Neural progenitor cell (in vitro differentiated cells): ENCODE measurements around the gene TAF1C.

Experiments used
- EZH2 ChIP-seq: fragments of 200-600 bp; sonication (generic); IDR thresholded peaks from 2 replicates; pipeline ENCODE4 v1.6.1; 2017; ENCODE audit warnings: antibody characterized with exemption, mild to moderate bottlenecking, moderate library complexity
- EZH2phosphoT487 ChIP-seq: fragments of 200-600 bp; sonication (generic); IDR thresholded peaks from 2 replicates; pipeline ENCODE4 v1.6.1; 2017; ENCODE audit warnings: antibody characterized with exemption
- TF ChIP-seq, protein P1 (sequence below): fragments of 200-600 bp; sonication (generic); IDR thresholded peaks from 2 replicates; pipeline ENCODE4 v1.5.1; 2017; ENCODE audit warnings: antibody characterized with exemption, mild to moderate bottlenecking

DNA sequence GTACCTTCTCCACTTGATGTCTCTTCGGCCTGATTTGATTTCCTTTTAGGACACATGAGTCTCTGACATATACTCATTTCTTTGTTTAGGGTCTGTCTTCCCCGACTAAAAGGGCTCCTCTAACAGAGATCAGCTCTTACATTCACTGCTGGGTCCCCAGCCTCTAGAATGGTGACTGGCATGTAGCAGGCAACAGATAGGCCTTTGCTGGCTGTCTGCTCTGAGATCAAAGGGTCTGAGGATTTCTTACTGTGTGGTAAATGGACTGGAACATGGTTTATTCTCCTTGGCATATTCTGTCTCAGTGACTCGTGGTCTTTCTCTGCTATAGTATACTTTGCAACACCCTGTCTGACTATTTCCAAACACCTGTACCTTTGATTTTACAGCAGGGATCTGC, 25.1 kb downstream of the TAF1C start:
- no peak for TF ChIP-seq EZH2
- TF ChIP-seq, protein P1, sequence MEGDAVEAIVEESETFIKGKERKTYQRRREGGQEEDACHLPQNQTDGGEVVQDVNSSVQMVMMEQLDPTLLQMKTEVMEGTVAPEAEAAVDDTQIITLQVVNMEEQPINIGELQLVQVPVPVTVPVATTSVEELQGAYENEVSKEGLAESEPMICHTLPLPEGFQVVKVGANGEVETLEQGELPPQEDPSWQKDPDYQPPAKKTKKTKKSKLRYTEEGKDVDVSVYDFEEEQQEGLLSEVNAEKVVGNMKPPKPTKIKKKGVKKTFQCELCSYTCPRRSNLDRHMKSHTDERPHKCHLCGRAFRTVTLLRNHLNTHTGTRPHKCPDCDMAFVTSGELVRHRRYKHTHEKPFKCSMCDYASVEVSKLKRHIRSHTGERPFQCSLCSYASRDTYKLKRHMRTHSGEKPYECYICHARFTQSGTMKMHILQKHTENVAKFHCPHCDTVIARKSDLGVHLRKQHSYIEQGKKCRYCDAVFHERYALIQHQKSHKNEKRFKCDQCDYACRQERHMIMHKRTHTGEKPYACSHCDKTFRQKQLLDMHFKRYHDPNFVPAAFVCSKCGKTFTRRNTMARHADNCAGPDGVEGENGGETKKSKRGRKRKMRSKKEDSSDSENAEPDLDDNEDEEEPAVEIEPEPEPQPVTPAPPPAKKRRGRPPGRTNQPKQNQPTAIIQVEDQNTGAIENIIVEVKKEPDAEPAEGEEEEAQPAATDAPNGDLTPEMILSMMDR, result no peak
- TF ChIP-seq EZH2phosphoT487, result no peak
